ENCODE measurements around the gene SELP.

DNA sequence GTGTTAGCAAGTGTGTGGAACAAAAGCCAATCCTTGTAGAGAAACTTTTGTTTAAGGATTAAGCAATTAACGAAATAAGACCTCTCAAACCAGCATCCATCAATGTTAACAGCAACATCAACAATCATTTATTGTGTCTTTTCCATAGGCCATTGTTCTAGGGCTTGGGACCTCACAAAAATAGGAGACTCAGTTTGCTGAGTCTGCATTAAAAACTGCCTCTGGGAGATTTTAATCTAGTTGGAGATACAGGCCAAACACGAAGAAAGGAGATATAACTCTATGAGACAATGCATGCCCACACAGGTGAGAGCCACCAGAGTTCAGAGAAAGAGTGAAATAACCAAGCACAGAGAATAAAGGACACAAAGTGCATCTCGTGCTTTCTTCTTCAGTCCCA, 14.4 kb upstream of the SELP start:
- TF ChIP-seq, protein P1, sequence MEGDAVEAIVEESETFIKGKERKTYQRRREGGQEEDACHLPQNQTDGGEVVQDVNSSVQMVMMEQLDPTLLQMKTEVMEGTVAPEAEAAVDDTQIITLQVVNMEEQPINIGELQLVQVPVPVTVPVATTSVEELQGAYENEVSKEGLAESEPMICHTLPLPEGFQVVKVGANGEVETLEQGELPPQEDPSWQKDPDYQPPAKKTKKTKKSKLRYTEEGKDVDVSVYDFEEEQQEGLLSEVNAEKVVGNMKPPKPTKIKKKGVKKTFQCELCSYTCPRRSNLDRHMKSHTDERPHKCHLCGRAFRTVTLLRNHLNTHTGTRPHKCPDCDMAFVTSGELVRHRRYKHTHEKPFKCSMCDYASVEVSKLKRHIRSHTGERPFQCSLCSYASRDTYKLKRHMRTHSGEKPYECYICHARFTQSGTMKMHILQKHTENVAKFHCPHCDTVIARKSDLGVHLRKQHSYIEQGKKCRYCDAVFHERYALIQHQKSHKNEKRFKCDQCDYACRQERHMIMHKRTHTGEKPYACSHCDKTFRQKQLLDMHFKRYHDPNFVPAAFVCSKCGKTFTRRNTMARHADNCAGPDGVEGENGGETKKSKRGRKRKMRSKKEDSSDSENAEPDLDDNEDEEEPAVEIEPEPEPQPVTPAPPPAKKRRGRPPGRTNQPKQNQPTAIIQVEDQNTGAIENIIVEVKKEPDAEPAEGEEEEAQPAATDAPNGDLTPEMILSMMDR (IDR thresholded peaks at IDR 0.05): no peak
- TF ChIP-seq ZNF121 (CRISPR knock-in tag; IDR thresholded peaks at IDR 0.05) (no peak), ZBTB21 (CRISPR knock-in tag; IDR thresholded peaks at IDR 0.05; ENCODE audit: borderline replicate concordance) (no peak), TP53 (CRISPR knock-in tag; IDR thresholded peaks at IDR 0.05) (no peak), NR2C2 (CRISPR knock-in tag; IDR thresholded peaks at IDR 0.05) (no peak), ATF1 (CRISPR knock-in tag; IDR thresholded peaks at IDR 0.05) (no peak), TEAD4 (CRISPR knock-in tag; IDR thresholded peaks at IDR 0.05) (no peak)
